Suprapubic skin (tissue), 4 donors: Measurements from ENCODE around the gene OTOG.

ENCODE experiments used
- POLR2A ChIP-seq, 2 donors: fragments of 450-650 bp; IDR thresholded peaks; one replicate each; pipeline ENCODE4 v1.6.1; 2017; ENCODE audit warnings: antibody characterized with exemption in 2 of 2, mild to moderate bottlenecking in 2 of 2, moderate library complexity in 2 of 2
- POLR2AphosphoS5 ChIP-seq, 3 donors: sonication (generic); formaldehyde crosslinking; IDR thresholded peaks; one replicate each; pipeline ENCODE4 v1.6.1; 2017; ENCODE audit warnings: antibody characterized with exemption in 3 of 3
- TF ChIP-seq, protein P1 (sequence below), 2 donors: fragments of 200-600 bp in 1 of 2; fragments of 450-650 bp in 1 of 2; sonication (generic) in 1 of 2; IDR thresholded peaks; one replicate each; pipeline ENCODE4 v1.5.1; 2016 to 2019; ENCODE audit warnings: antibody characterized with exemption in 2 of 2, mild to moderate bottlenecking in 1 of 2, moderate library complexity in 1 of 2

DNA sequence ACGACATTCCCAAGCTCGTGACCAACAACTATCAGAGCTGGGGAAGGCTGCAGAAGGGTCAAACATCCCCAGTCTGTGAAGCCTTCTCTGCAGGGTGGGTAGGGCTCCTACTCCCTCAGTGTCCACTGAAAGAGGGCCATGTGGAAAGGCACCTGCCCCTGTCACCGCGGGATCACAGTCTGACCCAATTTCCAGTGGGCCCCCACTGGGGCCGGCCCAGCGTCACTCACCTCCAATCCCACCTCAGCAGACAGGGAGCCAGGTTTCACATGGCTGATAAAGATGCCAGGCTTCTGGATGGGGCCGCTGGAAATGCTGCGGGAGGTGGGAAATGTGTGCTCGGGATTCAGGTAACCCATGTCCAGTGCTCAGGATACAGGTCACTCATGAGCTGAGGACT, 22.8 kb upstream of the OTOG start:
- no peak for TF ChIP-seq POLR2A (IDR thresholded peaks at IDR 0.05)
- TF ChIP-seq, protein P1, sequence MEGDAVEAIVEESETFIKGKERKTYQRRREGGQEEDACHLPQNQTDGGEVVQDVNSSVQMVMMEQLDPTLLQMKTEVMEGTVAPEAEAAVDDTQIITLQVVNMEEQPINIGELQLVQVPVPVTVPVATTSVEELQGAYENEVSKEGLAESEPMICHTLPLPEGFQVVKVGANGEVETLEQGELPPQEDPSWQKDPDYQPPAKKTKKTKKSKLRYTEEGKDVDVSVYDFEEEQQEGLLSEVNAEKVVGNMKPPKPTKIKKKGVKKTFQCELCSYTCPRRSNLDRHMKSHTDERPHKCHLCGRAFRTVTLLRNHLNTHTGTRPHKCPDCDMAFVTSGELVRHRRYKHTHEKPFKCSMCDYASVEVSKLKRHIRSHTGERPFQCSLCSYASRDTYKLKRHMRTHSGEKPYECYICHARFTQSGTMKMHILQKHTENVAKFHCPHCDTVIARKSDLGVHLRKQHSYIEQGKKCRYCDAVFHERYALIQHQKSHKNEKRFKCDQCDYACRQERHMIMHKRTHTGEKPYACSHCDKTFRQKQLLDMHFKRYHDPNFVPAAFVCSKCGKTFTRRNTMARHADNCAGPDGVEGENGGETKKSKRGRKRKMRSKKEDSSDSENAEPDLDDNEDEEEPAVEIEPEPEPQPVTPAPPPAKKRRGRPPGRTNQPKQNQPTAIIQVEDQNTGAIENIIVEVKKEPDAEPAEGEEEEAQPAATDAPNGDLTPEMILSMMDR (IDR thresholded peaks at IDR 0.05), result no peak
- no peak for TF ChIP-seq POLR2AphosphoS5 (IDR thresholded peaks at IDR 0.05)
